Fibroblast of lung (primary cell): ENCODE results near the gene MICAL2. TPM values are rescaled to one million over a fixed set of nuclear protein-coding genes. Genes with fewer than 3 reads are reported as not detected.

ENCODE experiments used
- DNase-seq, 2 donors: peaks; one replicate each; pipeline versions ENCODE4 v3.0.0 to v3.0.0-alpha.2; 2010; ENCODE audit warnings: low read depth in 2 of 2
- H2AFZ ChIP-seq: 2 replicates; pipeline ENCODE4 v1.5.1; 2012; ENCODE audit warnings: low read length, control low read depth, inconsistent platforms
- H3K27ac ChIP-seq: 2 replicates; pipeline ENCODE4 v1.5.1; 2011; ENCODE audit warnings: low read length, control low read depth; ENCODE audit not compliant: insufficient read depth
- H3K27me3 ChIP-seq: 2 replicates; pipeline ENCODE4 v1.5.1; 2011; ENCODE audit warnings: mild to moderate bottlenecking, low read length; ENCODE audit not compliant: control insufficient read depth, insufficient read depth
- H3K36me3 ChIP-seq: 2 replicates; pipeline ENCODE4 v1.5.1; 2011; ENCODE audit warnings: low read length; ENCODE audit not compliant: control insufficient read depth, insufficient read depth
- H3K4me1 ChIP-seq: 2 replicates; pipeline ENCODE4 v1.5.1; 2011; ENCODE audit warnings: low read length; ENCODE audit not compliant: control insufficient read depth, insufficient read depth; ENCODE audit errors: extremely low read depth
- H3K4me2 ChIP-seq: 2 replicates; pipeline ENCODE4 v1.5.1; 2011; ENCODE audit warnings: low read length, control low read depth; ENCODE audit not compliant: insufficient read depth; ENCODE audit errors: extremely low read depth
- H3K4me3 ChIP-seq, 4 experiments: fragments of 200-600 bp in 1 of 4; sonication (generic) in 1 of 4; replicated peaks in 1 of 4; 2 replicates each; pipeline ENCODE4 v1.5.1; 2011 to 2016; ENCODE audit warnings: low read length in 4 of 4, low read depth in 3 of 4, mild to moderate bottlenecking in 3 of 4, control low read depth in 2 of 4, inconsistent platforms in 1 of 4, mixed read lengths in 1 of 4; ENCODE audit not compliant: insufficient read depth in 1 of 4; ENCODE audit errors: control extremely low read depth in 1 of 4
- H3K79me2 ChIP-seq: 2 replicates; pipeline ENCODE4 v1.5.1; 2012; ENCODE audit warnings: mild to moderate bottlenecking, low read length, inconsistent platforms; ENCODE audit not compliant: control insufficient read depth, insufficient read depth
- H3K9ac ChIP-seq: 2 replicates; pipeline ENCODE4 v1.5.1; 2011; ENCODE audit warnings: mild to moderate bottlenecking, low read length, control low read depth; ENCODE audit not compliant: insufficient read depth
- H3K9me3 ChIP-seq: 2 replicates; pipeline ENCODE4 v1.5.1; 2012; ENCODE audit warnings: low read depth, low read length; ENCODE audit not compliant: control insufficient read depth, insufficient read depth
- H4K20me1 ChIP-seq: 2 replicates; pipeline ENCODE4 v1.5.1; 2011; ENCODE audit warnings: low read length; ENCODE audit not compliant: control insufficient read depth, insufficient read depth; ENCODE audit errors: extremely low read depth
- CTCF ChIP-seq, 2 donors: IDR thresholded peaks in 1 of 2; conservative IDR thresholded peaks in 1 of 2; 1 replicate in 1 of 2; 2 replicates in 1 of 2; pipeline ENCODE4 v1.5.1; 2011 to 2012; ENCODE audit warnings: low read length in 2 of 2, control low read depth in 1 of 2, inconsistent platforms in 1 of 2, low read depth in 1 of 2, mild to moderate bottlenecking in 1 of 2
- EZH2 ChIP-seq: IDR thresholded peaks from 2 replicates; pipeline ENCODE4 v1.5.1; 2012; ENCODE audit warnings: low read length, control low read depth, mild to moderate bottlenecking; ENCODE audit errors: missing control alignments
- polyA plus RNA-seq, 2 donors: library from polyadenylated mRNA; depleted of rRNA in 1 of 2; stranded (reverse) in 1 of 2; unstranded in 1 of 2; fragments of >200 nt; gene quantifications; 2 replicates each; pipeline ENCODE4 v1.2.1, GENCODE V29; 2011 to 2012; ENCODE audit warnings: missing spikeins in 1 of 2
- total RNA-seq: library from RNA; depleted of rRNA; stranded (reverse); fragments of >200 nt; gene quantifications from 2 replicates; pipeline ENCODE4 v1.2.1, GENCODE V29; 2014

MICAL2 gene
- total and polyA plus RNA-seq, 2 donors (not counting 1 experiment from before 2014, with no cell fraction given): 78.5 to 275 TPM

- Histone ChIP-seq H3K9ac (no peak overlapping the region), H3K27ac (peak overlapping the region; percentile 71), H3K79me2 (peaks cover 20% of the 10 kb centered on the region), H3K4me2 (no peak overlapping the region), H3K27me3 (no peaks in the 10 kb centered on the region), H3K9me3 (no peaks in the 10 kb centered on the region), H2AFZ (no peak overlapping the region), H3K4me3 (no peak overlapping the region), H3K4me1 (peaks cover 23% of the 10 kb centered on the region), H3K36me3 (peaks cover 12% of the 10 kb centered on the region), H4K20me1 (no peaks in the 10 kb centered on the region)
- no peak for TF ChIP-seq EZH2
- TF ChIP-seq CTCF (conservative IDR thresholded peaks at IDR 0.05 in 1 of 2, IDR thresholded peaks at IDR 0.05 in 1 of 2; ENCODE audit: low read depth in 1 of 2, low read length in 2 of 2): no peak
- peak; percentile 68 to 88 for DNase-seq
These were observed 90.0 kb downstream of the MICAL2 start for GRCh38 chr11:12200279-12200990.

- Histone ChIP-seq H3K27ac (peak overlapping the region; percentile 71), H3K9ac (no peak overlapping the region), H3K9me3 (no peaks in the 10 kb centered on the region), H3K27me3 (no peaks in the 10 kb centered on the region), H3K79me2 (peaks cover 20% of the 10 kb centered on the region), H4K20me1 (no peaks in the 10 kb centered on the region), H3K36me3 (peaks cover 15% of the 10 kb centered on the region), H2AFZ (no peak overlapping the region), H3K4me3 (no peak overlapping the region), H3K4me1 (peaks cover 23% of the 10 kb centered on the region), H3K4me2 (peak overlapping the region; percentile 17)
- peak; percentile 77 to 100 for DNase-seq
- TF ChIP-seq EZH2 (no peak), CTCF (conservative IDR thresholded peaks at IDR 0.05 in 1 of 2, IDR thresholded peaks at IDR 0.05 in 1 of 2; ENCODE audit: low read depth in 1 of 2, low read length in 2 of 2) (no peak)
These were observed 90.9 kb downstream of the MICAL2 start for GRCh38 chr11:12200991-12201985.

GRCh38 chr11:12202661-12203310 lies 92.4 kb downstream of the MICAL2 start:
- H3K27ac ChIP-seq: no peak overlapping the region

More at GRCh38 chr11:12202661-12203310, 92.4 kb downstream of the MICAL2 start:
- no peak for TF ChIP-seq EZH2
- no peak for TF ChIP-seq CTCF (conservative IDR thresholded peaks at IDR 0.05 in 1 of 2, IDR thresholded peaks at IDR 0.05 in 1 of 2; ENCODE audit: low read depth in 1 of 2, low read length in 2 of 2)
- no peak for DNase-seq
- Histone ChIP-seq H3K27me3 (no peaks in the 10 kb centered on the region), H2AFZ (no peak overlapping the region), H3K9ac (no peak overlapping the region), H4K20me1 (no peaks in the 10 kb centered on the region), H3K4me2 (no peak overlapping the region), H3K9me3 (no peaks in the 10 kb centered on the region), H3K4me1 (peaks cover 27% of the 10 kb centered on the region), H3K79me2 (peaks cover 24% of the 10 kb centered on the region), H3K36me3 (peaks cover 15% of the 10 kb centered on the region), H3K4me3 (no peak overlapping the region)
